Activated T-helper 1 cell treated with anti-CD3 and anti-CD28 coated beads, Interleukin-2, amount 50 U/mL, for 16 hours (primary cell): Measurements from ENCODE around the gene PRKCI.
"Not testable (repeated sequence)": the region's sequence is repeated elsewhere in the genome, so short reads cannot be mapped to it uniquely, and the experiment has no call there.

Experiments used
- DNase-seq, 2 donors: peaks; one replicate each; pipeline ENCODE4 v3.0.0-alpha.2; 2020; ENCODE audit warnings: low read depth in 1 of 2, low spot score in 1 of 2

Gene PRKCI

GRCh38 chr3:170221924-170222646 is at the start of gene PRKCI:
Gene PRKCI, plus strand, starts transcription at chr3:170222424. Its CDS starts 246 bp downstream, at chr3:170222670.
- DNase-seq: peak; percentile 78 to 80

GRCh38 chr3:170178651-170179050 is 43.6 kb upstream of the PRKCI start:
- no peak for DNase-seq

GRCh38 chr3:170179432-170179831 is 42.8 kb upstream of the PRKCI start:
- DNase-seq: no peak

- no peak for DNase-seq
Observed at GRCh38 chr3:170180079-170180907, 41.9 kb upstream of the PRKCI start.

- peak; percentile 79 to 88 for DNase-seq
Observed at GRCh38 chr3:170180908-170181885, 41.0 kb upstream of the PRKCI start, which contains the start of gene PHC3. Gene PHC3, minus strand, starts transcription at chr3:170181733. Its CDS starts 18 bp downstream, at chr3:170181715.

DNA sequence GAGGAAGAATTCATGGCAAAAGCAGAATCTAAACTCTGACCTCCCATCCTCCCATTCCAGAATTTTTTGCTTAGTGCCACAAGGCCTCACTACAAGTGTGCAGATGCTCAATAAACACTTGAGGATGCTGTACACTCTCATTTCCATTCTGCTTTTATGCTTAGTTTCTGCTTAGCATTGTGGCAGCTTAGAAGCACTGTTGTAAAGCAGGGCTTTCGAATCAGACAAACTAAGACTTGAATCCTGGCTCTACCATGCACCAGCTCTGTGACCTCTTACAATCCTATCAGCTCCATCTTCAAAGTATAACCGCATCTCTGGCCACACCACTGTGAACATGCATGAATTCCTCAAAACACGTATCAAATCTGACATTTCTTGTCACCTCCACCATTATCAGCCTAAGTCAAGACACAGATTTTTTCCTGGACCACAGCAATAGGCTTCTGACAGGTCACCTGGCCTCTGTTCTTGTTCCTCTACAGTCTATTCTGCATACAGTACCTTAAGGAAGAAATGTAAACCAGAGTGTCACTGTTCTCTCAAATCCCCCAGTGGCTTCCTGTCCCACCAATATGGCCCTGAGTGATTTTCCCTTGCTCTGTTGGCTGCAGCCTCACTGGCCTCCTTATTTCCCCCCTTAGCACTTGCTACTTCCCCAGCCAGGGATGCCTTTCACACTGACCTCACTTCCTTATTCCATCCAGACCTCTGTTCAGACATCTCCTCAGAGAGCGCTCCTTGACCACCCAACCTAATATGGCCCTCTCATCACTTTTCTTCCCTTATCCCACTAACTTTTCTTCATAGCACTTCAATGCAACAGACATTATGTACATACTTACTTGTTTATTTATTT is 32.6 kb upstream of the PRKCI start:
- no peak for DNase-seq

DNA sequence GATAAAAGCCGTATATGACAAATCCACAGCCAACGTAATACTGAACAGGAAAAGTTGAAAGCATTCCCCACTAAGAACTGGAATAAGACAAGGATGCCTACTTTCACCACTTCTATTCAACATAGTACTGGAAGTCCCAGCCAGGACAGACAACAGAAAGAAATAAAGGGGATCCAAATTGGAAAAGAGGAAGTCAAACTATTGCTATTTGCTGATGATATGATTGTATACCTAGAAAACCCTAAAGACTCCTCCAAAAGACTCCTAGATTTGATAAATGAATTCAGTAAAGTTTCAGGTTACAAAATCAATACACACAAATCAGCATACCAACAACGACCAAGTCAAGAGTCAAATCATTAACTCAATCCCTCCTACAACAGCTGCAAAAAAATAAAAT is 26.5 kb upstream of the PRKCI start:
- not testable (repeated sequence) for DNase-seq

- DNase-seq: no peak
Observed at GRCh38 chr3:170196833-170197232, 25.4 kb upstream of the PRKCI start.

DNA sequence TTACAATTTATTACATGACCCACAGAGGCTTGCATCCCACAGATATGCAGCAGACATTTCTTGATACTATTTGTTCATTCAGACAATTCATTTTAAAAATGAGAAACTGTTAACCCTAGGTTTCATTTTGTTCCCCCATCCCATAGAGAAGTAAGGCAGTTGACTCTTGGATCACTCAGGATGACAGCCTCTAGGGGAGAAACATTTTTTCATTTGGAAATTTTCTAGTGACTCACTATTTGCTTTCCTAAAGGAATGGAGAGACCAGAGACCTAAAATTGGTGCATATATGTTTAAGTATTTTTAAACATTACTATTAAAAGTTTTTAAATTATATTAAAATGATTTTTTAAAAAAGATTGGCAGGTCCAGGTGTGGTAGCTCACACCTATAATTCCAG is 21.2 kb upstream of the PRKCI start:
- no peak for DNase-seq

DNA sequence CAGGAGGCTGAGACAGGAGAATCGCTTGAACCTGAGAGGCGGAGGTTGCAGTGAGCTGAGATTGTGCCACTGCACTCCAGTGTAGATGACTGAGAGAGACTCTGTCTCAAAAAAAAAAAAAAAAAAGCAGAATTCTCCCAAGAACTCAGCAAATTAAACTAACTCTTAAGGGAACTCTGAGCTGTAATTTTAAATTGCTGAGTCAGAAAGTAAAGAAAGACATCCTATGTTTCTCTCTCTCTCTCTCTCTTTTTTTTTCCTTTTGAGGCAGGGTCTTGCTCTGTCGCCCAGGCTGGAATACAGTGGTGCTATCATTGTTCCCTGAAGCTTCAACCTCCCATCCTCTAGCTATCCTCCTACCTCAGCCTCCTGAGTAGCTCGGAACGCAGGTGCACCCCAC is 20.7 kb upstream of the PRKCI start:
- no peak for DNase-seq

DNA sequence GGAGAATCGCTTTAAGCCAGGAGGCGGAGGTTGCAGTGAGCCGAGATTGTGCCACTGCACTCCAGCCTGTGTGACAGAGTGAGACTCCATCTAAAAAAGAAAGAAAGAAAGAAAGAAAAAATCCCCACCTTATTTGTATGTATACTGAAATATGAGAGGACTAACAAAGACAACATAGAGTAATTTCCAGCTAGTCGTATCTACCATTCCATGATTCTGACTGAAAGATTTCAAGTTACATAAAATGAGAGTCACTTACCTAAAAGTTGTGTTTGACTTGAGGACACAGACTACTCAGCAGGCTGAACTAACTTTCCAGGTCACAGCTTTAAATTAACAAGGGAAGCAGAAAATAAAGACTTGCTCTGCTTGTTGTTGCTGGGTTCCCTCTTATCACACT is 18.8 kb upstream of the PRKCI start:
- DNase-seq: no peak

- DNase-seq: no peak
Observed at GRCh38 chr3:170204023-170204472, 18.2 kb upstream of the PRKCI start.

- no peak for DNase-seq
Observed at GRCh38 chr3:170204509-170204908, 17.7 kb upstream of the PRKCI start.

DNA sequence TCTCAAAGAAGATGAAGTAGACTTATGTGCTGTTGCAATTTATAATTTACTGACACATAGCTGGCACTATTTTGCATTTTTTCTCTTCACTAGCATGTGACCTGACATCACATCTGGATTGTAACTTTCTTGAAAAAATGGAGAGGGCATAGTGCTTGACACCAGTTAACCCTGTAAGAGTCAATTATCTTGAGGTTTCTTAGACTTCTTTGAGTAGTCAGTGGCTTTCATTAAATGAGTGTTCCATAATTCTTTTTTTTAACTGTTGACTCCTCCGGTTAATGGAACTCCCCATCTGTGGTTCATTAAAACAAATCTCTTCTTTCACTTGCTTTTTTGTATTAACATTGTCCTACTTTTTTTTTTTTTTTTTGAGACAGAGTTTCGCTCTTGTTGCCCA is 16.9 kb upstream of the PRKCI start:
- DNase-seq: no peak

GRCh38 chr3:170206164-170206762 is 16.0 kb upstream of the PRKCI start:
- not testable (repeated sequence) for DNase-seq

- no peak for DNase-seq
Observed at GRCh38 chr3:170207717-170208116, 14.5 kb upstream of the PRKCI start.

GRCh38 chr3:170211668-170212067 is 10.6 kb upstream of the PRKCI start:
- DNase-seq: no peak

DNA sequence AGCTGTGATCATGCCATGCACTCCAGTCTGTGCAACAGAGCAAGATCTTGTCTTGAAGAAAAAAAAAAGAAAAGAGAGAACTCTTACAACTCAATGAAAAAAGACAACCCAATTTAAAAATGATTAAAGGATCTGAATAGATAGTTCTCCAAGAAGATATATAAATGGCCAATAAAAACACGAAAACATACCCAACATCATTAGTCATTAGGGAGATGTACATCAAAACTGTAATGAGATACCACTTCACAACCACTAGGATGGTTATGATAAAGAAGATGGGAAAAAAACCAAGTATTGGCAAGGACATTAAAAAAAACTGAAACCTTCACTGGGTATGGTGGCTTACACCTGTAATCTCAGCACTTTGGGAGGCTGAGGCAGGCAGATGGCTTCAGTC is 2.4 kb upstream of the PRKCI start:
- DNase-seq: no peak

DNA sequence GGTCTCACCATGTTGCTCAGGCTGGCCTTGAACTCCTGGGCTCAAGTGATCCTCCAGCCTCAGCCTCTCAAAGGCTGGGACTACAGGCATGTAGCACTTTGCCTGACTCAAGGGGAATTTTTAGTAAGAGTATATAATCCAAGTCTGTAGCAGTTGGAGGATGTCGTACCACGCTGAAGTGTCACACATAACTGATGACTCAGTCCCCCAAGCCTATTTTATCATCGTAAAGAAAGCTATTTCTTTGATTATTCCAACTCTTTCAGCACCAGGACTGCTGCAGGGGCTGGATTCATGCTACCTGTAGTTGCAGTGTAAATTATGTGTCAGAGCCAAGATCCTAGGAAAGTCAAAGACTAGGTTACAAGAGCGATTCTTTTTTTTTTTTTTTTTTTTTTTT is 1.4 kb upstream of the PRKCI start:
- no peak for DNase-seq
